Upper lobe of right lung (tissue), 1 donor: Measurements from ENCODE around the gene APP. TPM values are rescaled to one million over a fixed set of nuclear protein-coding genes. Genes with fewer than 3 reads are reported as not detected.

ENCODE experiments used
- ATAC-seq: fragments of 200-7000 bp; cut with Tn5 transposase; one replicate; pipeline ENCODE4 v1.9.1; 2020; ENCODE audit warnings: mild to moderate bottlenecking, moderate library complexity
- DNase-seq: peaks from one replicate; pipeline ENCODE4 v3.0.0-alpha.2; 2020
- H3K27ac ChIP-seq: fragments of 200-600 bp; one replicate; pipeline ENCODE4 v1.8.0; 2022
- H3K27me3 ChIP-seq: fragments of 200-600 bp; one replicate; pipeline ENCODE4 v1.8.0; 2022; ENCODE audit warnings: mild to moderate bottlenecking
- H3K36me3 ChIP-seq: fragments of 200-600 bp; one replicate; pipeline ENCODE4 v1.8.0; 2022
- H3K4me1 ChIP-seq: fragments of 200-600 bp; one replicate; pipeline ENCODE4 v1.8.0; 2022
- H3K4me3 ChIP-seq: fragments of 200-600 bp; one replicate; pipeline ENCODE4 v1.8.0; 2022; ENCODE audit warnings: mild to moderate bottlenecking
- H3K9me3 ChIP-seq: fragments of 200-600 bp; one replicate; pipeline ENCODE4 v1.8.0; 2022
- intact Hi-C: fragments of 100-400 bp; cut with DNase I; formaldehyde crosslinking; loops from one replicate; pipeline ENCODE4 v1.11.0; 2022
- total RNA-seq: library from RNA; stranded (reverse); fragmentation: NEBNext Ultra II Directional; extraction: Animal tissue kit (Norgen Biotek cat#: 25700); gene quantifications from one replicate; pipeline ENCODE4 v1.2.1, GENCODE V29; 2021
- TF ChIP-seq, protein P1 (sequence below): fragments of 200-600 bp; IDR thresholded peaks from one replicate; pipeline ENCODE4 v1.8.0; 2022; ENCODE audit warnings: antibody characterized with exemption
- donor health status: DM: no; HTN: yes; CAD: no; lungs with severe emphysema.

The APP gene
- total RNA-seq, 1 donor from 2014 or later: 480 TPM

DNA sequence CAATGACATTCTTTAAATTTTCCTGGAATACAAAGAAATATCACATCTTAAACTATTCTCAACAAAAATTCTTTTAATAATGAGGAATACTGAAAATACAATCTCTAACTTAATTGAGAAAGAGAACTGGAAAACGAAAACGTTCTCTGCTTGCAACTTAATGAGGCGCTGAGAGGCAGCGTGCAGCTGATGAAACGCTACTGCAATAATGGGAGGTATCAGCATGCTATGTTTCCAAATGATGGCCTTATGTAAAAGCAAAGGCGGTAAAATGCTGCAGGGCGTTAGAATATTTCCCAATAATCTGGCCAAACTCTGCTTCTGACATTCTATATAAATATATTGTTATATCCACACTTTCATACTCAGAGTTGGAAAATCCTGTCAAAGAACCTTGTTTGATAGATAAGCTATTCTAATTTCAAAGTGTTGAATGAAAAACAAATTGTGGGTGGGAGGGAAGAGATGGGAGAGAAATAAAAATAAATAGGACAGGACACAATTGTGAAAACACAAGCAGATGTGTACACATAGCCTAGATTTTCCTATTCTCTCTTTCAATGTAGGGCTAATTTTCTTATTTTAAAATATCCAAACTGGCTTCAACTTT lies 70.9 kb downstream of the APP start:
- ATAC-seq: no peak
- H3K36me3 ChIP-seq: no peaks in the 10 kb centered on the region
- intact Hi-C loops: no loop called here
- DNase-seq: no peak
- TF ChIP-seq, protein P1, sequence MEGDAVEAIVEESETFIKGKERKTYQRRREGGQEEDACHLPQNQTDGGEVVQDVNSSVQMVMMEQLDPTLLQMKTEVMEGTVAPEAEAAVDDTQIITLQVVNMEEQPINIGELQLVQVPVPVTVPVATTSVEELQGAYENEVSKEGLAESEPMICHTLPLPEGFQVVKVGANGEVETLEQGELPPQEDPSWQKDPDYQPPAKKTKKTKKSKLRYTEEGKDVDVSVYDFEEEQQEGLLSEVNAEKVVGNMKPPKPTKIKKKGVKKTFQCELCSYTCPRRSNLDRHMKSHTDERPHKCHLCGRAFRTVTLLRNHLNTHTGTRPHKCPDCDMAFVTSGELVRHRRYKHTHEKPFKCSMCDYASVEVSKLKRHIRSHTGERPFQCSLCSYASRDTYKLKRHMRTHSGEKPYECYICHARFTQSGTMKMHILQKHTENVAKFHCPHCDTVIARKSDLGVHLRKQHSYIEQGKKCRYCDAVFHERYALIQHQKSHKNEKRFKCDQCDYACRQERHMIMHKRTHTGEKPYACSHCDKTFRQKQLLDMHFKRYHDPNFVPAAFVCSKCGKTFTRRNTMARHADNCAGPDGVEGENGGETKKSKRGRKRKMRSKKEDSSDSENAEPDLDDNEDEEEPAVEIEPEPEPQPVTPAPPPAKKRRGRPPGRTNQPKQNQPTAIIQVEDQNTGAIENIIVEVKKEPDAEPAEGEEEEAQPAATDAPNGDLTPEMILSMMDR: no peak
- H3K4me3 ChIP-seq: no peak overlapping the region
- H3K4me1 ChIP-seq: no peaks in the 10 kb centered on the region
- H3K27me3 ChIP-seq: no peaks in the 10 kb centered on the region
- H3K27ac ChIP-seq: no peak overlapping the region
- H3K9me3 ChIP-seq: no peaks in the 10 kb centered on the region

DNA sequence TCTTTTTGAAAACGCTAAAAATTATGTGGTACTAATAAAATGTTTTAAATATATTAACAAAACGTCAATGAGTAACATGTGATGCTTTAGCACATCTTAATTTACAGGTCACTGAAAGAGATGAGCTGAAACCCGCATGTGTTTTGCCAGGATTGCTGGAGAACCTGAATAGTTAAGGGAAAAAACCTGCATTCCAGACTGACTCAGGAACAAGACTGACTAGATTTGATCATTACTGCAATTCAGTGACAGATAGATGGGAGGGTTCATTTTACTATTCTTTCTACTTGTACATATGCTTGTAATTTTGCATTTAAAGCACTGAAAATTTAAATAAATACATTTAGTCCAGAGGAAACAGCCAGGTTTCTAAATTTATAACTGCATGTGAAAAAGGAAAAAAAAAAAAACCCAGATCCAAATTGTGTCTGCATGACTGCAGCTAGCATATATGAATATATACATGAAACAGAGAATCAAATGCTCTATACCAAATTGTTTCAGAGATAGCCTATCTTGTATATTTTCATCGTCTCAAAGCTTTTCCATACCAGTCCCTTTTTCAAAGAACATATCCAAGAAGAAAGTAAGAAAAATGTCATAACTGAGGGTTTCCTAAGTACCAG lies 71.7 kb downstream of the APP start:
- Histone ChIP-seq H3K4me3 (no peak overlapping the region), H3K9me3 (no peaks in the 10 kb centered on the region), H3K4me1 (no peaks in the 10 kb centered on the region), H3K27me3 (no peaks in the 10 kb centered on the region), H3K27ac (no peak overlapping the region), H3K36me3 (no peaks in the 10 kb centered on the region)
- no peak for DNase-seq
- no peak for ATAC-seq
- intact Hi-C loops: no loop called here
- TF ChIP-seq, protein P1: no peak

DNA sequence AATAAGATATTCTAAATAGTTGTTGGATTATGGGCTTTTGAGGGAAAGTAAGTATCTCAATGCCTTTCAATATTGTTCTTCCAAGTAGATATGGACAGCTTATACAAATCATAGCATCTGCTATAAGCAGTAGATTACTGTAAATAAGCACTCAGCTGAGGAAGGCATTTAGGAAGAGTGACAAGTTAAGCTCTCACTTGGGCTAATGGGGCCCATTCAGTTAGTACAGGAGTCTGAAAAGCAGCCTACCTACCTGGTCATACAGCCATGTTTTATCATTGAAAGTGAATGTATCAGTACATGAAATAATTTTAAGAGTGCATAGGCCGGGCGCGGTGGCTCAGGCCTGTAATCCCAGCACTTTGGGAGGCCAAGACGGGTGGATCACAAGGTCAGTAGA lies 73.1 kb downstream of the APP start:
- no peak for ATAC-seq
- Histone ChIP-seq H3K27me3 (no peaks in the 10 kb centered on the region), H3K4me1 (no peaks in the 10 kb centered on the region), H3K4me3 (no peak overlapping the region), H3K9me3 (no peaks in the 10 kb centered on the region), H3K27ac (no peak overlapping the region), H3K36me3 (no peaks in the 10 kb centered on the region)
- no peak for DNase-seq
- intact Hi-C loops: no loop called here
- TF ChIP-seq, protein P1: no peak

DNA sequence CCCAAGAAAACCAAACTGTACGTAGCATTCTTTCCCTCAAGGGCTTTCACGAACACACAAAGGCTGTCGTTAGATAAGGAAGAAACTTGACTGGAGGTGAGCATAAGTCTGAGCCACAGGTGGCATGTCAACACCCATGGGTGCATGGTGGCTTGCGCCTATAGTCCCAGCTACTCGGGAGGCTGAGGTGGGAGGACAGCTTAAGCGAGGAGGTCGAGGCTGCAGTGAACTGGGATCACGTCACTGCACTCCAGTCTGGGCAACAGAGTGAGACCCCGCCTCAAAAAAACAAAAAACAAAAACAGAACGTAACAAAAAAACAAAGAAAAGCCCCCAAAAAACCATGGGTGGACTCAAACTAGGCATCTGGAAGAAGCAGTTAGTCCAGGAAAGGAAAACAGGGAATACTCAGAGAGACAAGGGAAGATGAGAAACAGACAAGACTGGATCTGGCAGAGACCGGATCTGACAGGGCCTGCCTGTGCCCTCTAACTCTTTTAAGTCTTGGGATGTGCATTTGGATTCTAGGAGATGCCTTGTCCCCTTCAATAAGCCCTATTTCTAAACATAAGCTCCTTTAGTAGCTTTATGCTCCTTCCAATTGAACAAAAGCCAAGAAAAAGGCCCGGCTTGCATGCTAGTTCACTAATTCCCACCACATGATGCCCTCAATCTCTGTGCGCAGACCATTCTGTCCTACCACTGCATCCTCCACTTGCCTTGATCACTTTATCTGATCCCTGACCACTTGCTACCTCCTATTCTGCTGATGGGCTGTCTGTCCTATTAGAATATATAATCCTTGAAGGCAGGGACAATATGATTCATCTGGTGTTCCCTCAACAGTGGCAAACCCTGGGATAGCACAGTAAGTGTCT lies 73.8 kb downstream of the APP start:
- TF ChIP-seq, protein P1: no peak
- no peak overlapping the region for H3K27ac ChIP-seq
- DNase-seq (no peak), ATAC-seq (no peak)
- no peaks in the 10 kb centered on the region for H3K27me3 ChIP-seq
- intact Hi-C loops: no loop called here
- no peaks in the 10 kb centered on the region for H3K4me1 ChIP-seq
- no peaks in the 10 kb centered on the region for H3K9me3 ChIP-seq
- no peak overlapping the region for H3K4me3 ChIP-seq
- no peaks in the 10 kb centered on the region for H3K36me3 ChIP-seq

DNA sequence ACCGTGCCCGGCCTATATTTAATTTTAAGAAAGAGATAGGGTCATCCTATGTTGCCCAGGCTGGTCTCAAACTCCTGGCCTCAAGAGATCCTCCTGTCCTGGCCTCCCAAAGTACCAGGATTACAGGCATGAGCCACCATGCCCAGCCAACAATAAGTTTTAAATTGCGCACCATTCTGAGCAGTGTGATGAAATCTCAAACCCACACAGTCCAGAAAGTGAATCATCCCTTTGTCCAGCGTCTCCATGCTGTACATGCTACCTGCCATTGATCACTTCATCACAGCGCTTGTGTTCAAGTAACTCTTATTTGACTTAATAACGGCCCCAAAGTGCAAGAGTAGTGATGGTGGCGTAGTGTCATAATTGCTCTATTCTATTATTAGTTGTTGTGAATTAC lies 75.4 kb downstream of the APP start:
- intact Hi-C loops: no loop called here
- H3K27me3 ChIP-seq: no peaks in the 10 kb centered on the region
- TF ChIP-seq, protein P1: no peak
- H3K36me3 ChIP-seq: no peaks in the 10 kb centered on the region
- H3K27ac ChIP-seq: no peak overlapping the region
- H3K9me3 ChIP-seq: no peaks in the 10 kb centered on the region
- no peak overlapping the region for H3K4me3 ChIP-seq
- no peak for ATAC-seq
- no peak for DNase-seq
- no peaks in the 10 kb centered on the region for H3K4me1 ChIP-seq
